Thyroid gland (tissue), 4 donors: ENCODE measurements around the gene C9orf43.

Experiments used
- CTCF ChIP-seq, 6 experiments: fragments of 200-600 bp in 3 of 6; fragments of 450-650 bp in 3 of 6; sonication (generic) in 3 of 6; IDR thresholded peaks; one replicate each; pipeline ENCODE4 v1.5.1; 2016 to 2019; ENCODE audit warnings: antibody characterized with exemption in 6 of 6, mild to moderate bottlenecking in 2 of 6, inconsistent platforms in 1 of 6, moderate library complexity in 1 of 6
- POLR2A ChIP-seq, 2 donors: fragments of 450-650 bp; IDR thresholded peaks; one replicate each; pipeline ENCODE4 v1.6.1; 2017; ENCODE audit warnings: antibody characterized with exemption in 2 of 2, mild to moderate bottlenecking in 2 of 2, moderate library complexity in 1 of 2

DNA sequence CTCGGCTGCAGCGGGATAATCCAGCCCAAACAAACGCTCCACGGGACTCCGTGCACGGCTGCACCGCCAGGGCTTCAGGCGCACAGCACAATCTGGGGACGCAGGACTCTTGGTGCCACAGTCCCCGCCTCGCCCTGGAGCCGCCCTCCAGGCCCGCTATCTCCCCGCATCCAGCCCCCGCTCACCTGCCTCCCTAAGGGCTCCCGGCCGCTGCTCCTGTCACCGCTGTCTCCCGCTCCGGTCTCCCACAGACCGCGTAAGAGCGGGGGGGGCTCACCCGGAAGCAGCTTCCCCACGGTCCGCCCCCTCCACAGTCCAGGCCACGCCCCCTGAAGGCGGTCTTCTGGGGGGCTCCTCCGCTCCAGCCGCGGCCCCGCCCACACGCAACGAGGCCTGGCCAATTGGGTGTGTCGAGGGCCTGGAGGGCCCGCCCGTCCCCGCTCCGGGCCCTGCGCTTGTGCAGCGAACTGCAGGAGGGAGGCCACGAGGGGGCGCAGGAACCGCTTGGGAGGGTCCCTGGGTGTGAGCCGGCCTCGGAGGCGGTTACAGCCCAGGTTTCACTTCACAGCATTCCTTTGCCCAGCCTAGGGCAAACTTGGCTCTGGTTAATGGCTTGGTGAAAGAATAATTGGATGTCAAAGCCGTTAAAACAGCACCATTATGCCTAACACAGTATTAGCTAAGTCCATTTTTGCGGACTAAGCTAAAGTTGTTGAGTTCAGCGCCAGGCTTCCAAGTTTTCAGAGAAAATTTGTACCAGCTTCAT lies 9.3 kb upstream of the C9orf43 start, which contains the start of gene ALAD:
- TF ChIP-seq CTCF (IDR thresholded peaks at IDR 0.05) (peak; percentile 59 to 98 (median 88)), POLR2A (IDR thresholded peaks at IDR 0.05) (peak in 1 of 2 donors; percentile 75)
